MM.1S (cell line): Measurements from ENCODE around the gene RNF11.

Experiments used
- DNase-seq: peaks from one replicate; pipeline ENCODE4 v3.0.0-alpha.2; 2015
- H2AFZ ChIP-seq: fragments of 300-600 bp; sonication (generic); 2 replicates; pipeline ENCODE4 v1.6.0; 2016; ENCODE audit warnings: antibody characterized with exemption, low read length
- H3F3A ChIP-seq: fragments of 300-600 bp; sonication (generic); 2 replicates; pipeline ENCODE4 v1.6.1; 2016; ENCODE audit warnings: mild to moderate bottlenecking, antibody characterized with exemption, low read length, moderate library complexity, mixed read lengths; ENCODE audit not compliant: insufficient read depth
- H3K27ac ChIP-seq: fragments of 300-600 bp; sonication (generic); 2 replicates; pipeline ENCODE4 v1.5.1; 2016; ENCODE audit warnings: mild to moderate bottlenecking, low read length
- H3K27me3 ChIP-seq: fragments of 300-600 bp; sonication (generic); replicated peaks from 2 replicates; pipeline ENCODE4 v1.6.0; 2016; ENCODE audit warnings: low read length; ENCODE audit not compliant: insufficient read depth
- H3K36me3 ChIP-seq: fragments of 300-600 bp; sonication (generic); replicated peaks from 2 replicates; pipeline ENCODE4 v1.6.1; 2016; ENCODE audit warnings: mild to moderate bottlenecking, low read length, mixed read lengths; ENCODE audit not compliant: insufficient read depth
- H3K4me1 ChIP-seq: fragments of 300-600 bp; sonication (generic); 2 replicates; pipeline ENCODE4 v1.6.1; 2016; ENCODE audit warnings: low read length, mixed read lengths
- H3K4me2 ChIP-seq: fragments of 300-600 bp; sonication (generic); 2 replicates; pipeline ENCODE4 v1.6.0; 2016; ENCODE audit warnings: low read depth, low read length
- H3K4me3 ChIP-seq: fragments of 300-600 bp; sonication (generic); 2 replicates; pipeline ENCODE4 v1.5.1; 2016; ENCODE audit warnings: low read length, mixed read lengths
- H3K79me2 ChIP-seq: fragments of 300-600 bp; sonication (generic); 2 replicates; pipeline ENCODE4 v1.6.1; 2016; ENCODE audit warnings: mixed run types, low read length, mixed read lengths
- H3K9ac ChIP-seq: fragments of 300-600 bp; sonication (generic); 2 replicates; pipeline ENCODE4 v1.6.1; 2016; ENCODE audit warnings: low read length, mixed read lengths
- H3K9me2 ChIP-seq: fragments of 300-600 bp; sonication (generic); replicated peaks from 2 replicates; pipeline ENCODE4 v1.6.1; 2016; ENCODE audit warnings: mild to moderate bottlenecking, low read length, mixed read lengths; ENCODE audit not compliant: insufficient read depth
- H3K9me3 ChIP-seq: fragments of 300-600 bp; sonication (generic); replicated peaks from 2 replicates; pipeline ENCODE4 v1.6.1; 2016; ENCODE audit warnings: mild to moderate bottlenecking, low read length, mixed read lengths; ENCODE audit not compliant: insufficient read depth
- H4K20me1 ChIP-seq: fragments of 300-600 bp; sonication (generic); 2 replicates; pipeline ENCODE4 v1.6.1; 2016; ENCODE audit warnings: mild to moderate bottlenecking, low read length, moderate library complexity, mixed read lengths; ENCODE audit not compliant: insufficient read depth
- CTCF ChIP-seq: fragments of 300-600 bp; sonication (generic); IDR thresholded peaks from 2 replicates; pipeline ENCODE4 v1.5.1; 2016; ENCODE audit warnings: antibody characterized with exemption, low read length, mixed read lengths
- EZH2 ChIP-seq: fragments of 300-600 bp; sonication (generic); optimal IDR thresholded peaks from 2 replicates; pipeline ENCODE3; 2017; ENCODE audit warnings: low read depth, mild to moderate bottlenecking, antibody characterized with exemption, low read length, mixed read lengths
- EZH2phosphoT487 ChIP-seq: fragments of 300-600 bp; sonication (generic); IDR thresholded peaks from 2 replicates; pipeline ENCODE4 v1.6.1; 2018; ENCODE audit warnings: antibody characterized with exemption, low read length

Gene RNF11

GRCh38 chr1:51203121-51203873 is 32.8 kb upstream of the RNF11 start:
- H3K4me2 ChIP-seq, result peak overlapping the region; percentile 42
- no peaks in the 10 kb centered on the region for H3K27me3 ChIP-seq
- H3K9me2 ChIP-seq, result no peaks in the 10 kb centered on the region
- H3K9me3 ChIP-seq, result no peaks in the 10 kb centered on the region
- peak overlapping the region; percentile 92 for H3K27ac ChIP-seq
- no peak for TF ChIP-seq EZH2phosphoT487
- no peak for TF ChIP-seq CTCF
- no peak for TF ChIP-seq EZH2
- DNase-seq, result peak; percentile 95
- no peak overlapping the region for H3K9ac ChIP-seq
- H3K79me2 ChIP-seq, result no peaks in the 10 kb centered on the region
- peaks cover 14% of the 10 kb centered on the region for H3F3A ChIP-seq
- peaks cover 17% of the 10 kb centered on the region for H3K4me1 ChIP-seq
- peak overlapping the region; percentile 2; the same call in 1 of the 2 replicates for H2AFZ ChIP-seq
- H4K20me1 ChIP-seq, result no peaks in the 10 kb centered on the region
- no peak overlapping the region for H3K4me3 ChIP-seq
- H3K36me3 ChIP-seq, result no peaks in the 10 kb centered on the region

- Histone ChIP-seq H3K4me1 (peaks cover 17% of the 10 kb centered on the region), H3K4me3 (no peak overlapping the region), H3K27me3 (no peaks in the 10 kb centered on the region), H4K20me1 (no peaks in the 10 kb centered on the region), H3K36me3 (no peaks in the 10 kb centered on the region), H3K9me2 (no peaks in the 10 kb centered on the region), H3F3A (peaks cover 14% of the 10 kb centered on the region), H3K9me3 (no peaks in the 10 kb centered on the region), H2AFZ (peak overlapping the region; percentile 35), H3K27ac (peak overlapping the region; percentile 92), H3K79me2 (no peaks in the 10 kb centered on the region), H3K9ac (peak overlapping the region; percentile 34; the same call in 1 of the 2 replicates), H3K4me2 (peak overlapping the region; percentile 31)
- TF ChIP-seq CTCF (no peak), EZH2 (no peak), EZH2phosphoT487 (no peak)
- DNase-seq, result no peak
These were observed 32.2 kb upstream of the RNF11 start for GRCh38 chr1:51203874-51204245.

GRCh38 chr1:51210055-51210454 is 26.0 kb upstream of the RNF11 start:
- no peak overlapping the region for H3K4me3 ChIP-seq
- TF ChIP-seq CTCF, result no peak
- H3K9me2 ChIP-seq, result no peaks in the 10 kb centered on the region
- H4K20me1 ChIP-seq, result no peaks in the 10 kb centered on the region
- DNase-seq, result no peak
- no peak overlapping the region for H3K27ac ChIP-seq
- 0 out of 2 replicates have a peak, but pooled peaks cover 6% of the 10 kb centered on the region for H3F3A ChIP-seq
- no peak overlapping the region for H3K4me2 ChIP-seq
- H3K9ac ChIP-seq, result no peak overlapping the region
- no peaks in the 10 kb centered on the region for H3K79me2 ChIP-seq
- H2AFZ ChIP-seq, result no peak overlapping the region
- peaks cover 13% of the 10 kb centered on the region for H3K4me1 ChIP-seq
- H3K36me3 ChIP-seq, result no peaks in the 10 kb centered on the region
- no peaks in the 10 kb centered on the region for H3K9me3 ChIP-seq
- H3K27me3 ChIP-seq, result no peaks in the 10 kb centered on the region
